ENCODE results near the gene PRKAG3.

PRKAG3 gene

GRCh38 chr2:218820746-218821369 lies 10.7 kb downstream of the PRKAG3 start:
- Histone ChIP-seq H2BK15ac (replicated peaks; ENCODE audit: low read depth) (no peak overlapping the region), H2BK120ac (ENCODE audit: low read depth, low read length) (no peak overlapping the region), H3K56ac (ENCODE audit: low read length) (no peak overlapping the region), H2AK5ac (ENCODE audit: low read length) (no peak overlapping the region), H3K4me1 (ENCODE audit: control insufficient read depth, low read depth, low read length) (no peaks in the 10 kb centered on the region), H3K4me3 (ENCODE audit: low read length) (no peak overlapping the region), H3K4ac (ENCODE audit: low read depth, low read length) (no peak overlapping the region), H3K23ac (ENCODE audit: low read length) (no peak overlapping the region), H3K27ac (ENCODE audit: low read depth, low read length) (no peak overlapping the region), H3K4me2 (ENCODE audit: low read length) (no peak overlapping the region), H3K9ac (ENCODE audit: low read length) (no peak overlapping the region), H3K18ac (ENCODE audit: low read length) (no peak overlapping the region), H4K5ac (ENCODE audit: low read length) (no peak overlapping the region), H3K79me1 (ENCODE audit: low read length) (no peaks in the 10 kb centered on the region), H3K27me3 (ENCODE audit: insufficient read depth, low read length, poor library complexity) (no peaks in the 10 kb centered on the region), H3K79me2 (ENCODE audit: control insufficient read depth, insufficient read depth, low read length) (no peaks in the 10 kb centered on the region), H2BK5ac (ENCODE audit: low read length) (no peak overlapping the region), H3K36me3 (ENCODE audit: control insufficient read depth, insufficient read depth, low read length) (no peaks in the 10 kb centered on the region), H4K8ac (ENCODE audit: low read depth, low read length) (no peak overlapping the region)
- no CpG with 5 or more reads among the region's 15 CpGs for WGBS (ENCODE audit: extremely low coverage, insufficient coverage, low lambda C conversion rate)
- DNase-seq: no peak

- Histone ChIP-seq H3K23ac (ENCODE audit: low read length) (no peak overlapping the region), H3K9ac (ENCODE audit: low read length) (no peak overlapping the region)
- no CpG with 5 or more reads among the region's 7 CpGs for WGBS (ENCODE audit: extremely low coverage, insufficient coverage, low lambda C conversion rate)
These were observed 12.5 kb downstream of the PRKAG3 start for GRCh38 chr2:218819093-218819492.

GRCh38 chr2:218816561-218817011 lies 15.0 kb downstream of the PRKAG3 start:
- Histone ChIP-seq H3K9ac (ENCODE audit: low read length) (no peak overlapping the region), H2BK15ac (replicated peaks; ENCODE audit: low read depth) (no peak overlapping the region), H3K18ac (ENCODE audit: low read length) (no peak overlapping the region), H3K4me2 (ENCODE audit: low read length) (no peak overlapping the region), H3K36me3 (ENCODE audit: control insufficient read depth, insufficient read depth, low read length) (no peaks in the 10 kb centered on the region), H3K23ac (ENCODE audit: low read length) (no peak overlapping the region), H3K79me1 (ENCODE audit: low read length) (no peaks in the 10 kb centered on the region), H4K8ac (ENCODE audit: low read depth, low read length) (no peak overlapping the region), H3K27me3 (ENCODE audit: insufficient read depth, low read length, poor library complexity) (no peaks in the 10 kb centered on the region), H3K56ac (ENCODE audit: low read length) (no peak overlapping the region), H3K27ac (ENCODE audit: low read depth, low read length) (no peak overlapping the region), H3K4ac (ENCODE audit: low read depth, low read length) (no peak overlapping the region), H2BK120ac (ENCODE audit: low read depth, low read length) (no peak overlapping the region), H2AK5ac (ENCODE audit: low read length) (no peak overlapping the region), H3K4me3 (ENCODE audit: low read length) (no peak overlapping the region), H2BK5ac (ENCODE audit: low read length) (no peak overlapping the region), H3K4me1 (ENCODE audit: control insufficient read depth, low read depth, low read length) (no peaks in the 10 kb centered on the region), H3K79me2 (ENCODE audit: control insufficient read depth, insufficient read depth, low read length) (no peaks in the 10 kb centered on the region), H4K5ac (ENCODE audit: low read length) (no peak overlapping the region)
- no peak for DNase-seq
- WGBS (ENCODE audit: extremely low coverage, insufficient coverage, low lambda C conversion rate): no CpG with 5 or more reads among the region's 2 CpGs

More at GRCh38 chr2:218819093-218819492, 12.5 kb downstream of the PRKAG3 start:
- Histone ChIP-seq H3K4me2 (ENCODE audit: low read length) (no peak overlapping the region), H3K4ac (ENCODE audit: low read depth, low read length) (no peak overlapping the region), H3K56ac (ENCODE audit: low read length) (no peak overlapping the region), H3K18ac (ENCODE audit: low read length) (no peak overlapping the region), H3K4me1 (ENCODE audit: control insufficient read depth, low read depth, low read length) (no peaks in the 10 kb centered on the region), H3K36me3 (ENCODE audit: control insufficient read depth, insufficient read depth, low read length) (no peaks in the 10 kb centered on the region), H2BK15ac (replicated peaks; ENCODE audit: low read depth) (no peak overlapping the region), H2BK5ac (ENCODE audit: low read length) (no peak overlapping the region), H3K27me3 (ENCODE audit: insufficient read depth, low read length, poor library complexity) (no peaks in the 10 kb centered on the region), H3K27ac (ENCODE audit: low read depth, low read length) (no peak overlapping the region), H3K79me2 (ENCODE audit: control insufficient read depth, insufficient read depth, low read length) (no peaks in the 10 kb centered on the region), H2BK120ac (ENCODE audit: low read depth, low read length) (no peak overlapping the region), H3K79me1 (ENCODE audit: low read length) (no peaks in the 10 kb centered on the region), H4K5ac (ENCODE audit: low read length) (no peak overlapping the region), H4K8ac (ENCODE audit: low read depth, low read length) (no peak overlapping the region), H2AK5ac (ENCODE audit: low read length) (no peak overlapping the region), H3K4me3 (ENCODE audit: low read length) (no peak overlapping the region)
- DNase-seq: no peak

GRCh38 chr2:218815649-218816048 lies 16.0 kb downstream of the PRKAG3 start:
- Histone ChIP-seq H2AK5ac (ENCODE audit: low read length) (no peak overlapping the region), H3K4me3 (ENCODE audit: low read length) (no peak overlapping the region), H2BK120ac (ENCODE audit: low read depth, low read length) (no peak overlapping the region), H3K4me2 (ENCODE audit: low read length) (no peak overlapping the region), H2BK5ac (ENCODE audit: low read length) (no peak overlapping the region), H3K36me3 (ENCODE audit: control insufficient read depth, insufficient read depth, low read length) (no peaks in the 10 kb centered on the region), H3K27ac (ENCODE audit: low read depth, low read length) (no peak overlapping the region), H4K5ac (ENCODE audit: low read length) (no peak overlapping the region), H4K8ac (ENCODE audit: low read depth, low read length) (no peak overlapping the region), H3K23ac (ENCODE audit: low read length) (no peak overlapping the region), H3K27me3 (ENCODE audit: insufficient read depth, low read length, poor library complexity) (no peaks in the 10 kb centered on the region), H3K56ac (ENCODE audit: low read length) (no peak overlapping the region), H3K79me2 (ENCODE audit: control insufficient read depth, insufficient read depth, low read length) (no peaks in the 10 kb centered on the region), H3K79me1 (ENCODE audit: low read length) (no peaks in the 10 kb centered on the region), H3K4me1 (ENCODE audit: control insufficient read depth, low read depth, low read length) (no peaks in the 10 kb centered on the region), H3K9ac (ENCODE audit: low read length) (no peak overlapping the region), H3K18ac (ENCODE audit: low read length) (no peak overlapping the region), H2BK15ac (replicated peaks; ENCODE audit: low read depth) (no peak overlapping the region), H3K4ac (ENCODE audit: low read depth, low read length) (no peak overlapping the region)
- no peak for DNase-seq
- WGBS (ENCODE audit: extremely low coverage, insufficient coverage, low lambda C conversion rate): no CpG with 5 or more reads among the region's 4 CpGs

GRCh38 chr2:218815244-218815637 lies 16.4 kb downstream of the PRKAG3 start:
- Histone ChIP-seq H3K36me3 (ENCODE audit: control insufficient read depth, insufficient read depth, low read length) (no peaks in the 10 kb centered on the region), H3K27me3 (ENCODE audit: insufficient read depth, low read length, poor library complexity) (no peaks in the 10 kb centered on the region), H2BK5ac (ENCODE audit: low read length) (no peak overlapping the region), H3K9ac (ENCODE audit: low read length) (no peak overlapping the region), H3K23ac (ENCODE audit: low read length) (no peak overlapping the region), H3K4me3 (ENCODE audit: low read length) (no peak overlapping the region), H3K4ac (ENCODE audit: low read depth, low read length) (no peak overlapping the region), H3K56ac (ENCODE audit: low read length) (no peak overlapping the region), H4K5ac (ENCODE audit: low read length) (no peak overlapping the region), H3K4me2 (ENCODE audit: low read length) (no peak overlapping the region), H3K79me2 (ENCODE audit: control insufficient read depth, insufficient read depth, low read length) (no peaks in the 10 kb centered on the region), H2BK15ac (replicated peaks; ENCODE audit: low read depth) (no peak overlapping the region), H2BK120ac (ENCODE audit: low read depth, low read length) (no peak overlapping the region), H3K79me1 (ENCODE audit: low read length) (no peaks in the 10 kb centered on the region), H2AK5ac (ENCODE audit: low read length) (no peak overlapping the region), H3K4me1 (ENCODE audit: control insufficient read depth, low read depth, low read length) (no peaks in the 10 kb centered on the region), H3K27ac (ENCODE audit: low read depth, low read length) (no peak overlapping the region), H3K18ac (ENCODE audit: low read length) (no peak overlapping the region), H4K8ac (ENCODE audit: low read depth, low read length) (no peak overlapping the region)
- WGBS (ENCODE audit: extremely low coverage, insufficient coverage, low lambda C conversion rate): no CpG with 5 or more reads among the region's 5 CpGs
- DNase-seq: no peak

All from mesendoderm (in vitro differentiated cells).